PC-9 (cell line): Measurements from ENCODE around the gene ZCCHC10.

Source experiments
- CTCF ChIP-seq: fragments of 200-600 bp; sonication (generic); conservative IDR thresholded peaks from 2 replicates; pipeline ENCODE4 v1.6.1; 2017; ENCODE audit warnings: mixed run types, antibody characterized with exemption, mild to moderate bottlenecking, moderate library complexity
- EZH2 ChIP-seq: fragments of 200-600 bp; sonication (generic); IDR thresholded peaks from 2 replicates; pipeline ENCODE4 v1.8.0; 2017; ENCODE audit warnings: antibody characterized with exemption, low read depth

DNA sequence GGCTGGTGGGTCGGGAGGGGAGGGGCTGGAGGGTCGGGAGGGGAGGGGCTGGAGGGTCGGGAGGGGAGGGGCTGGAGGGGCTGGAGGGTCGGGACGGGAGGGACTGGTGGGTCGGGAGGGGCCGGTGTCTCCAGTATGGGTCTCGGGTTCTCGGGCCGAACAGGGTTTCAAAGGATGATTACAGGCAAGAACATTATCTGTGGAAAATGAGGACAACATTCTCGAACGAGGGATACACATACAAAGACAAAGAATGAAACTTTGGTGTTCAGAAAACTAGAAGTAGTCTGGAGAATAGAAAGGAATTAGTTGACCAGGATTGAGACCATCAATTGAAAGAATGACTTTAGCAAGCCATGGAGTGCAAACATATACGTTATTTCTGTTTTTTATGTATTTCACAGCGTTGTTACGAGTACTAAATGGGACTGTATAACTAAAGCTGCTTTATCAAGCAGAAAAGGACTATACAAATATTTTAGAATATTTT is 360 bp upstream of the ZCCHC10 start:
- TF ChIP-seq CTCF = no peak
- no peak for TF ChIP-seq EZH2
